T-helper 22 cell (primary cell): Measurements from ENCODE around the gene CACNA2D2.

Experiments used
- DNase-seq: peaks from one replicate; pipeline ENCODE4 v3.0.0-alpha.2; 2020; ENCODE audit warnings: low read depth

Gene CACNA2D2

GRCh38 chr3:50495609-50496423 lies 7.6 kb downstream of the CACNA2D2 start:
- no peak for DNase-seq

GRCh38 chr3:50494126-50494525 lies 9.3 kb downstream of the CACNA2D2 start:
- no peak for DNase-seq

GRCh38 chr3:50493623-50494022 lies 9.8 kb downstream of the CACNA2D2 start:
- DNase-seq = no peak

GRCh38 chr3:50493086-50493485 lies 10.3 kb downstream of the CACNA2D2 start:
- no peak for DNase-seq

- no peak for DNase-seq
These were observed 12.4 kb downstream of the CACNA2D2 start for GRCh38 chr3:50491023-50491422.

GRCh38 chr3:50490424-50490823 lies 13.0 kb downstream of the CACNA2D2 start:
- no peak for DNase-seq

- DNase-seq = no peak
These were observed 16.3 kb downstream of the CACNA2D2 start for GRCh38 chr3:50487181-50487580.

- DNase-seq = no peak
These were observed 17.1 kb downstream of the CACNA2D2 start for GRCh38 chr3:50486219-50486888.

- DNase-seq = no peak
These were observed 18.7 kb downstream of the CACNA2D2 start for GRCh38 chr3:50484722-50485121.

GRCh38 chr3:50483374-50483773 lies 20.1 kb downstream of the CACNA2D2 start:
- DNase-seq = no peak

- DNase-seq = no peak
These were observed 21.4 kb downstream of the CACNA2D2 start for GRCh38 chr3:50481992-50482391.

GRCh38 chr3:50480471-50480870 lies 23.0 kb downstream of the CACNA2D2 start:
- no peak for DNase-seq

- DNase-seq = no peak
These were observed 23.9 kb downstream of the CACNA2D2 start for GRCh38 chr3:50479523-50479922.

GRCh38 chr3:50478671-50479260 lies 24.7 kb downstream of the CACNA2D2 start:
- no peak for DNase-seq

GRCh38 chr3:50478051-50478450 lies 25.4 kb downstream of the CACNA2D2 start:
- DNase-seq = no peak

- DNase-seq = no peak
These were observed 28.1 kb downstream of the CACNA2D2 start for GRCh38 chr3:50475348-50475747.

- no peak for DNase-seq
These were observed 28.7 kb downstream of the CACNA2D2 start for GRCh38 chr3:50474717-50475116.

- no peak for DNase-seq
These were observed 29.7 kb downstream of the CACNA2D2 start for GRCh38 chr3:50473768-50474167.

- DNase-seq = no peak
These were observed 30.5 kb downstream of the CACNA2D2 start for GRCh38 chr3:50472958-50473357.

GRCh38 chr3:50470658-50471057 lies 32.8 kb downstream of the CACNA2D2 start:
- DNase-seq = no peak

GRCh38 chr3:50467919-50468318 lies 35.5 kb downstream of the CACNA2D2 start:
- no peak for DNase-seq

- DNase-seq = no peak
These were observed 37.3 kb downstream of the CACNA2D2 start for GRCh38 chr3:50466177-50466576.

GRCh38 chr3:50464569-50464968 lies 38.9 kb downstream of the CACNA2D2 start:
- no peak for DNase-seq
